HepG2 (cell line): ENCODE data around the gene PKD2L1. TPM values are rescaled to one million over a fixed set of nuclear protein-coding genes. Genes with fewer than 3 reads are reported as not detected.
A peak's percentile ranks its signal among the peaks of the same experiment; 100 is the strongest.

ENCODE experiments used
- CEBPG ChIP-seq: IDR thresholded peaks from 2 replicates; pipeline ENCODE4 v1.6.1; 2016
- HMGXB4 ChIP-seq, 2 experiments: sonication (generic) in 1 of 2; formaldehyde crosslinking in 1 of 2; IDR thresholded peaks; 2 replicates each; pipeline versions ENCODE4 v1.4.0 to v1.6.1; 2018 to 2020; ENCODE audit warnings: missing genetic modification reagents in 2 of 2, borderline replicate concordance in 1 of 2, low read depth in 1 of 2, mild to moderate bottlenecking in 1 of 2, missing biosample characterization in 1 of 2
- HOXA7 ChIP-seq: sonication (generic); formaldehyde crosslinking; IDR thresholded peaks from 2 replicates; pipeline ENCODE4 v1.8.1; 2022; ENCODE audit warnings: mild to moderate bottlenecking, missing genetic modification reagents, moderate library complexity
- NR2F6 ChIP-seq, 2 experiments: IDR thresholded peaks; 2 replicates each; pipeline ENCODE4 v1.6.1; 2016; ENCODE audit warnings: antibody characterized with exemption in 1 of 2, mild to moderate bottlenecking in 1 of 2
- SMC3 ChIP-seq: IDR thresholded peaks from 2 replicates; pipeline ENCODE4 v1.6.1; 2011; ENCODE audit warnings: low read length, improper control_type of control experiment
- SNAPC5 ChIP-seq: sonication (generic); formaldehyde crosslinking; IDR thresholded peaks from 2 replicates; pipeline ENCODE4 v1.8.1; 2023; ENCODE audit warnings: mild to moderate bottlenecking, missing genetic modification reagents, borderline replicate concordance
- STAG1 ChIP-seq: sonication (generic); formaldehyde crosslinking; IDR thresholded peaks from 2 replicates; pipeline ENCODE4 v1.4.0; 2020; ENCODE audit warnings: missing genetic modification reagents
- ZBTB3 ChIP-seq: sonication (generic); formaldehyde crosslinking; IDR thresholded peaks from 2 replicates; pipeline ENCODE4 v1.4.0; 2020; ENCODE audit warnings: low read depth, mild to moderate bottlenecking, moderate library complexity, missing genetic modification reagents, borderline replicate concordance
- ZNF207 ChIP-seq: fragments of 450-650 bp; IDR thresholded peaks from 2 replicates; pipeline ENCODE4 v1.6.1; 2016; ENCODE audit warnings: antibody characterized with exemption, borderline replicate concordance
- ZNF235 ChIP-seq: sonication (generic); formaldehyde crosslinking; IDR thresholded peaks from 2 replicates; pipeline ENCODE4 v1.8.1; 2023; ENCODE audit warnings: mild to moderate bottlenecking, missing genetic modification reagents, borderline replicate concordance
- ZNF33A ChIP-seq: sonication (generic); formaldehyde crosslinking; IDR thresholded peaks from 2 replicates; pipeline ENCODE4 v1.5.1; 2020; ENCODE audit warnings: missing genetic modification reagents, mild to moderate bottlenecking, moderate library complexity, borderline replicate concordance
- ZNF547 ChIP-seq: sonication (generic); formaldehyde crosslinking; IDR thresholded peaks from 2 replicates; pipeline ENCODE4 v1.5.1; 2020; ENCODE audit warnings: mild to moderate bottlenecking, missing genetic modification reagents
- polyA plus RNA-seq, 8 experiments: library from polyadenylated mRNA; depleted of rRNA in 3 of 8; stranded (reverse) in 7 of 8; unstranded in 1 of 8; fragments of >200 nt; fragmentation: Illumina TruSeq in 4 of 8; extraction: Trizol in 4 of 8; gene quantifications; 2 replicates each; pipeline versions ENCODE4 v1.2.1 to v1.2.3, GENCODE V29; 2011 to 2016; ENCODE audit warnings: low read depth in 4 of 8, missing spikeins in 1 of 8, mixed read lengths in 1 of 8; ENCODE audit not compliant: insufficient read depth in 1 of 8
- total RNA-seq, 5 experiments: library from RNA; depleted of rRNA; stranded (reverse); fragments of >200 nt; fragmentation: Illumina TruSeq; extraction: Trizol; gene quantifications; 2 replicates each; pipeline ENCODE4 v1.2.3, GENCODE V29; 2016; ENCODE audit warnings: low read depth in 1 of 5
- TF ChIP-seq, protein P1 (sequence below): sonication (generic); formaldehyde crosslinking; IDR thresholded peaks from 2 replicates; pipeline ENCODE4 v1.5.0; 2020; ENCODE audit warnings: mild to moderate bottlenecking, missing genetic modification reagents, moderate library complexity
- TF ChIP-seq, protein P2 (sequence below): sonication (generic); formaldehyde crosslinking; conservative IDR thresholded peaks from 2 replicates; pipeline ENCODE4 v1.4.0; 2020; ENCODE audit warnings: missing genetic modification reagents

The PKD2L1 gene
- total and polyA plus RNA-seq, 2 of the 13 experiments (the other 11 are each of a cell fraction or from before 2014, with no cell fraction given): 0.07 to 0.15 TPM

GRCh38 chr10:100303724-100304319 is 26.2 kb downstream of the PKD2L1 start (continued):
- TF ChIP-seq, protein P1, sequence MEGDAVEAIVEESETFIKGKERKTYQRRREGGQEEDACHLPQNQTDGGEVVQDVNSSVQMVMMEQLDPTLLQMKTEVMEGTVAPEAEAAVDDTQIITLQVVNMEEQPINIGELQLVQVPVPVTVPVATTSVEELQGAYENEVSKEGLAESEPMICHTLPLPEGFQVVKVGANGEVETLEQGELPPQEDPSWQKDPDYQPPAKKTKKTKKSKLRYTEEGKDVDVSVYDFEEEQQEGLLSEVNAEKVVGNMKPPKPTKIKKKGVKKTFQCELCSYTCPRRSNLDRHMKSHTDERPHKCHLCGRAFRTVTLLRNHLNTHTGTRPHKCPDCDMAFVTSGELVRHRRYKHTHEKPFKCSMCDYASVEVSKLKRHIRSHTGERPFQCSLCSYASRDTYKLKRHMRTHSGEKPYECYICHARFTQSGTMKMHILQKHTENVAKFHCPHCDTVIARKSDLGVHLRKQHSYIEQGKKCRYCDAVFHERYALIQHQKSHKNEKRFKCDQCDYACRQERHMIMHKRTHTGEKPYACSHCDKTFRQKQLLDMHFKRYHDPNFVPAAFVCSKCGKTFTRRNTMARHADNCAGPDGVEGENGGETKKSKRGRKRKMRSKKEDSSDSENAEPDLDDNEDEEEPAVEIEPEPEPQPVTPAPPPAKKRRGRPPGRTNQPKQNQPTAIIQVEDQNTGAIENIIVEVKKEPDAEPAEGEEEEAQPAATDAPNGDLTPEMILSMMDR (CRISPR knock-in tag): peak; percentile 77
- TF ChIP-seq, protein P2, sequence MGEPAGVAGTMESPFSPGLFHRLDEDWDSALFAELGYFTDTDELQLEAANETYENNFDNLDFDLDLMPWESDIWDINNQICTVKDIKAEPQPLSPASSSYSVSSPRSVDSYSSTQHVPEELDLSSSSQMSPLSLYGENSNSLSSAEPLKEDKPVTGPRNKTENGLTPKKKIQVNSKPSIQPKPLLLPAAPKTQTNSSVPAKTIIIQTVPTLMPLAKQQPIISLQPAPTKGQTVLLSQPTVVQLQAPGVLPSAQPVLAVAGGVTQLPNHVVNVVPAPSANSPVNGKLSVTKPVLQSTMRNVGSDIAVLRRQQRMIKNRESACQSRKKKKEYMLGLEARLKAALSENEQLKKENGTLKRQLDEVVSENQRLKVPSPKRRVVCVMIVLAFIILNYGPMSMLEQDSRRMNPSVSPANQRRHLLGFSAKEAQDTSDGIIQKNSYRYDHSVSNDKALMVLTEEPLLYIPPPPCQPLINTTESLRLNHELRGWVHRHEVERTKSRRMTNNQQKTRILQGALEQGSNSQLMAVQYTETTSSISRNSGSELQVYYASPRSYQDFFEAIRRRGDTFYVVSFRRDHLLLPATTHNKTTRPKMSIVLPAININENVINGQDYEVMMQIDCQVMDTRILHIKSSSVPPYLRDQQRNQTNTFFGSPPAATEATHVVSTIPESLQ (CRISPR knock-in tag): no peak
- TF ChIP-seq ZBTB3 (CRISPR knock-in tag): no peak
- peak; percentile 60 for TF ChIP-seq SMC3
- no peak for TF ChIP-seq ZNF547 (CRISPR knock-in tag)
- no peak for TF ChIP-seq SNAPC5 (CRISPR knock-in tag)
- no peak for TF ChIP-seq ZNF33A (CRISPR knock-in tag)
- peak; percentile 77 for TF ChIP-seq STAG1 (CRISPR knock-in tag)
- no peak for TF ChIP-seq ZNF235
- 0 out of 4 replicates have a peak, but pooled peaks of 1 of the 2 experiments have one; percentile 23 for TF ChIP-seq HMGXB4 (CRISPR knock-in tag; IDR thresholded peaks at IDR 0.05; ENCODE audit: borderline replicate concordance in 1 of 2, low read depth in 1 of 2)
- no peak for TF ChIP-seq HOXA7 (CRISPR knock-in tag)
- TF ChIP-seq NR2F6 (IDR thresholded peaks at IDR 0.05): no peak
- TF ChIP-seq NR2F6 (CRISPR knock-in tag; IDR thresholded peaks at IDR 0.05): no peak
- 0 out of 2 replicates have a peak, but pooled peaks have one; percentile 9 for TF ChIP-seq CEBPG (CRISPR knock-in tag)
- no peak for TF ChIP-seq ZNF207
